GM20000 (cell line): ENCODE measurements around the gene MIF.
"Not testable (repeated sequence)": the region's sequence is repeated elsewhere in the genome, so short reads cannot be mapped to it uniquely, and the experiment has no call there.

Experiments used
- DNase-seq: peaks from one replicate; pipeline ENCODE4 v3.0.0; 2012; ENCODE audit warnings: low spot score
- TF ChIP-seq, protein P1 (sequence below): IDR thresholded peaks from 2 replicates; pipeline ENCODE4 v1.5.1; 2012; ENCODE audit warnings: mild to moderate bottlenecking, control low read depth; ENCODE audit errors: extremely low read depth, missing control alignments

MIF gene

DNA sequence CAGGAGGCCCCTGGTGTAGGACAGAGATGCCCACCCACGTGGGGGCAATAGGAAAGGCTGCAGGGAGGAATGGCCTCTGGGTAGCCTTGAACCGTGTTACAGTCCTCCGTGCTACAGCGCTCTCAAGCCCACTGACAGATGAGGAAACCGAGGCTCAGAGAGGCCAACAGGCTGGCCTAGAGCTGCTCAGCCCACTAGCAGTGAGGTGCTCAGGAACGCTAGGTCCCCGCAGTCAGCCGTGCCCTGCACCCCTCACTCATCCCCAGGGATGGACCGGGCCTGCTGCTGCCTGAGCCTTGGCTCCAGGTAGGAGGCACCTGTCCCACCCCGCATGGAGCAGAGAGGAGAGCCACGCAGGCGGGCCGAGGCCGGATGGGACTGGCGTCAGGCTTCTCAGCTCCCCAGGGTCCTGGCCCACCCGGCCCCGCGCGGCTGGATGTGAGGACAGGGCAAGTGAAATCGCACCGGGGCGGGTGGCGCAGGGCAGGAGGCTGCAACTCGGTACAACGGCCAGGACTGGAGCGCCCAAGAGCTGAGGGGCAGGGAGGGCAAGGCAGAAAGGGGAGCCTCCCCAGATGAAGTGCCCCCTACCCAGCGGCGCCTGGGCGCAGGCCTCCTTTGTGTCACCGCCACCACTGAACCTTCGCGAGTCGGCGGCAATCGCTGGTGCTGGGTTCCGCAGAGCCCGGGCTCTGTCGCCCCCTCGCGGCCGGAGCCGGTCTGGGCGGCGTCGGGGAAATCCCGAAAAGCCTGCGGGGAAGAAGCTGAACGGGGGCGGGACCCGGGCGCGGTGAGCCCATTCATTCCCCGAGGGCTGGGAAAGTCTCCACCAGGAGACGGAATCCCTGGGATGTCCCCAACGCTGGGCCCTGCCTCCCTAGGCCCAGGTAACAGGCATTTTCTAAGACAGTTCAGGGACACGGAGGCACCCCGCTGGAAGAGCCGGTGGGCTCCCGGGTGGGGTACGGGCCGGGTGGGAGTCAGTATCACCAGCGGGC lies 44.9 kb upstream of the MIF start:
- DNase-seq = peak; percentile 89

DNA sequence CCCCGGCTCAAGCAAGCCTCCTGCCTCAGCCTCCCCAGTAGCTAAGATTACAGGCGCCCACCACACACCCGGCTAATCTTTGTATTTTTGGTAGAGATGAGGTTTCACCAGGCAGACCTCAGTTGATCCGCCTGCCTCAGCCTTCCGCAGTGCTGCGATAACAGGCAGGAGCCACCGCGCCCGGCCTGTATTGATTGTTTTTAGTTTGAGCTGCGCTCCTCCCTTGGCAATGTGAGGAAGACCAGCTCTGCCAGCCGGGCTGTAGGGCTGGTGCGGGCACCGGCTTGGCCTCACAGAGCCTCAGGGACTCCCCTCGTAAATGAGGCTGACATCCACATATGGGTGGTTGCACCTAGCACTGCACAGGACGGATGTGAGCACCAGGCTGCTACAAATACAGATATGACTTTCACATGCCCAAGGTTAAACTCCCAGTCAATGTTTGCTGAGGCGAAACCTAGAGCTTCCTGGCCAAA lies 44.0 kb upstream of the MIF start:
- DNase-seq = peak; percentile 52
- TF ChIP-seq, protein P1, sequence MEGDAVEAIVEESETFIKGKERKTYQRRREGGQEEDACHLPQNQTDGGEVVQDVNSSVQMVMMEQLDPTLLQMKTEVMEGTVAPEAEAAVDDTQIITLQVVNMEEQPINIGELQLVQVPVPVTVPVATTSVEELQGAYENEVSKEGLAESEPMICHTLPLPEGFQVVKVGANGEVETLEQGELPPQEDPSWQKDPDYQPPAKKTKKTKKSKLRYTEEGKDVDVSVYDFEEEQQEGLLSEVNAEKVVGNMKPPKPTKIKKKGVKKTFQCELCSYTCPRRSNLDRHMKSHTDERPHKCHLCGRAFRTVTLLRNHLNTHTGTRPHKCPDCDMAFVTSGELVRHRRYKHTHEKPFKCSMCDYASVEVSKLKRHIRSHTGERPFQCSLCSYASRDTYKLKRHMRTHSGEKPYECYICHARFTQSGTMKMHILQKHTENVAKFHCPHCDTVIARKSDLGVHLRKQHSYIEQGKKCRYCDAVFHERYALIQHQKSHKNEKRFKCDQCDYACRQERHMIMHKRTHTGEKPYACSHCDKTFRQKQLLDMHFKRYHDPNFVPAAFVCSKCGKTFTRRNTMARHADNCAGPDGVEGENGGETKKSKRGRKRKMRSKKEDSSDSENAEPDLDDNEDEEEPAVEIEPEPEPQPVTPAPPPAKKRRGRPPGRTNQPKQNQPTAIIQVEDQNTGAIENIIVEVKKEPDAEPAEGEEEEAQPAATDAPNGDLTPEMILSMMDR = no peak

More for the DNA sequence above, 44.9 kb upstream of the MIF start:
- TF ChIP-seq, protein P1 = peak; percentile 84

GRCh38 chr22:23856721-23857605 lies 37.2 kb upstream of the MIF start:
- DNase-seq = no peak
- TF ChIP-seq, protein P1 = no peak

DNA sequence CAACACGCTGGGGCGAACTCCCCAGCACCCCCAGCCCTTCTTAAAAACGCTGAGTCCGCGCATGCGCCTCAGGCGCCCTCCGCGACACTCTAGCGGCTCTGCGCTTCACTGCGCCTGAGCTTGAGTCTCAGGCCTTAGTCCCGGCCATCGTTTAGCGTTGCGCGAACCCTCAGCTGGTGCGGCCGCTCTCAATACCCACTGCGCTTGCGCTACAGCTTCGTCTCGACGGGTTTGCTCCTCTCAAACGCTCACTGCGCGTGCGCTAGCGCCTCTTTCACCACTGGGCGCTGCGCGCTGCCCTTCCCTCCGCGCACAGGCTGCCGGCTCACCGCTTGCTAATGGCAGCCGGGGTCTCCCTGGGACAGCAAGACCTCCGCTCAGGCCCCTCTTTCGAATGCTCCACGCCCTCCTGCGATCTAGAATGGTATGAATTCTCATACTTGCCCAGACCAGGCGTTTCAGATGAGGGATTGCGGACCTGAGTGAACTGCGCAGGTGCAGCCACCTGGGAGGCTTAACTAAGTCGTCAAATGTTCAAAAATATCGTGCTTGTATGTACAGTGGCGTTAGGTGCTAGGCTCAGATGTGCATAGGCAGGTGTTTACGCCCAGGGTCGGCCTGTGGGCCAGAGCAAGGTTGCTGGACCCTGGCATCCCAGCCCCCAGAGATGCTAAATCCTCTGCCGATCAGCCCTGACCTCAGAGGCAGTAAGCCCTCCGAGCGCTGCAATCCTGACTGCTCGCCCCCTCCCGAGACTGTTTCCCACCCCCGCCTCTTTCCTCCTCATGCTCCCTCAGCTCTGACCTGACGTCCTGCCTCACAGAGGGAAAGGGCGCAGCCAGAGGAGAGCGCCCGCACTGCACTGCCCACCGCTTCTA lies 36.3 kb upstream of the MIF start, which contains the start of gene SLC2A11:
Gene SLC2A11 (plus strand): TSS at position 270 of the 878 bp plus-strand sequence. CDS start 125 bp downstream, at position 395.
- DNase-seq = peak; percentile 97
- TF ChIP-seq, protein P1 = no peak

DNA sequence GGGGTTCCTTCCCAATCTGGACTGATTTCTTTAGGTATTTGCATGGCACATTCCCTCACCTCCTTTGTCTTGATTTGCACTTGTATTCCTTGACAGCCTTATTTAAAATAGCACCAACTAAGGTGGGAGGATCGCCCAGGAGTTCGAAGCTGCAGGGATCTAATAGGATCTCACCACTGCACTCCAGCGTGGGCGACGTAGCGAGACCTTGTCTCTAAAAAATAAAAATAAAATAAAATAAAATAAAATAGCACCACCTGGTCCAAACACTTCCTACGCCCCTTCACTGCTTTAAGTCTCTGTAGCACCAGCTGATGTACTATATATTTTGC lies 35.7 kb upstream of the MIF start:
- no peak for DNase-seq
- TF ChIP-seq, protein P1 = no peak

DNA sequence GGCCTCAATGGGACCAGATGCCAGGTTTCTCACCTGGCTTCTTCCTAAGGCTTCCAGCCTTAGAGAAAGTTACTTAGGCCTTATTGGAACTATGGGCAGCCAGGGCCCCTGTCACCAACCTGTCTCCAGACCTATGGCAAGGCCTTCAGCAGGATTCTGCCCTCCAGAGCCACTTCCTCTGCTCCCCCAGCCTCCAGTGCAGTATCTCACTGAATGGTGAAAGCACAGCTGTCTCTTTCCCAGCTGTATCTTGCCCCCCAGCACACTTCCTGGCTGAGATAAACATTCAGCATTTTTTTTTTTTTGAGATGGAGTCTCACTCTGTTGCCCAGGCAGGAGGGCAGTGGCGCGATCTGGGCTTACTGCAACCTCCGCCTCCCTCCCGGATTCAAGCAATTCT lies 35.0 kb upstream of the MIF start:
- no peak for DNase-seq
- TF ChIP-seq, protein P1 = no peak

- not testable (repeated sequence) for DNase-seq
These were observed 34.0 kb upstream of the MIF start for GRCh38 chr22:23860187-23860586.
